Measurements from ENCODE around the gene RAB43. TPM values are rescaled to one million over a fixed set of nuclear protein-coding genes. Genes with fewer than 3 reads are reported as not detected.
"Not testable (repeated sequence)": the region's sequence is repeated elsewhere in the genome, so short reads cannot be mapped to it uniquely, and the experiment has no call there.

The RAB43 gene
- polyA plus RNA-seq, 1 donor = 2.4 TPM

- DNase-seq = peak; percentile 52
These were observed 33.7 kb downstream of the RAB43 start for GRCh38 chr3:129087904-129088303.

DNA sequence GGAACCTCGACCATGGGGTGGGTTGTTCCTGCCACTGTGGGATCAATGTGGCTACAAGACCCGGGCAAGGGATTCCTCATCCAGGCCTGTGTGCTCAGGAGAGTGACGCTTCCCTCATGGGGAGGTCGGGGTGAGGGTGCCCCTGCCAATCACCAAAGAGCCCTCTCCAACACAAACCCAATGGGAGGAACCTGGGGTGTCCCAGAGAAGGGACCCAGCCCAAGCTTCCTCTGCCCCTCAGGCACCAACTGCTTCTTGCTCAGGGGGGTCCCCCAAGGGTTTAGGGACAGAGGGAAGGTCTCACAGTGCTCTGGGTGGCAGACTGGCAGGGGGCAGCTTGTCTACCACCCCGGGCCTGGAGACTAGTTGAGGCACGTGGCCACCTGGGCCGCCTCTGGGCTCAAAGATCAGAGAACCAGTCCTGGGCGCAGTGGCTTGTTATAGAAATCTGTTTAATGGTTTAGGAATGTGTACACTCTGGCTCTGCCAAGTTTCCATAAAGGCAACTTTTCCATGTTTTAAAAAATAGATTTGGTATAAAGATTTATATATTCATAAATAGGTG, 34.4 kb downstream of the RAB43 start:
- DNase-seq = peak; percentile 63

GRCh38 chr3:129085818-129086217, 35.8 kb downstream of the RAB43 start:
- DNase-seq = no peak

- no peak for DNase-seq
These were observed 36.4 kb downstream of the RAB43 start for GRCh38 chr3:129085165-129085715.

DNA sequence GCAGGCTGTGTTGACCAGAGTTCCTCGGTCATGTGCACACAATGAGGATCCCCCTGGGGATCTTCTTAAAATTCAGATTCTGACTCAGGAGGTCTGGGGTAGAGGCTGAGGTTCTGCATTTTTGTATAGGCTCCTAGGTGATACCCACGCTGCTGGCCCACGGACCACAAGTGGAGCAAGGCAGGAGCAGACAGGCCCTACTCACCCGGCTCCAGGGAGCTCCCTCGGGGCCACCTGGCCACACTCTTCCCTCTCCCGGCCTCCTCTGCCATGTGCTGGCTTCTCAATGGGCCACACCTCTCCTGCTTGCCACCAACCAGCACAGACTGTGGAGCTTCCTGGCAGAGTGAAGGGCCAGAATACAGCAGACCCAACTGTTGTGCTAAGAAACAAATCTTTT, 37.1 kb downstream of the RAB43 start:
- DNase-seq = no peak

DNA sequence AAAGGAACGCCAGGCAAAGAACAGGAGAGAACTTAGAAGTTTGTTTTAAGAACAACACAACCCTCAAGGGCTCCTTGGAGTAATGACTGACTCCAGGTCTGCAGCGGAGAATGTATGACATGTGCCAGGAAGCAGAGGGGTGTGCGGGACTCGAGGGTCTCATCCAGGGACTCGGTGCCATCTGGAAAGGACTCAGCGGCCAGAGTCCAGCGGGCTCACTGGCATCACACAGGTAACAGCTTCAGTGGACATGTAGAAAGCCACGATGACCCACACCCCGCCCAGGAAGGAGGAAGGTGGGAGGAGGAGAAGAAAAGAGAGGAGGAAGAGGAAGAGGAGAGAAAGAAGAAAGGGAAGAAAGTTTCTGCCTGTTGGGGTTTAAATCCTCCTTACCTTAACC, 39.6 kb downstream of the RAB43 start:
- DNase-seq = no peak

GRCh38 chr3:129081503-129081902, 40.1 kb downstream of the RAB43 start:
- DNase-seq = no peak

DNA sequence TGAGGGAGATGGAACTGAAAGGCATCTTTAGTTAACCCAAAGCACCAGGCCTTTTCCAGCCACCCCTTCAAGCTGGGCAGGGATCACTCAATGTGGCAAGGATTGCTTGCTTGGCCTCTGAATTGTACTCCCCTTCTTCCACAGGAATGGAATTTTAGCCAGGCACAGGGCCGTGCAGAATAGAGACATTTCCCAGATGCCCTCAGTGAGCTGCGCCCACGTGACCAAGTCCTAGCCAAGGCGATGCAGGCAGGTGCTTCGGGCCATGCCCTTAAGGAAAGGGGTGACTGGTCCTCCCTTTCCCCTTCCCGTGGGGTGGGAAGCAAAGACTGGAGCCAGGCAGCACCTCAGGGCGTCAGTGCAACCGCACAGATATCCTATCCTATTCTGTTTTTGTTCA, 43.1 kb downstream of the RAB43 start:
- DNase-seq = no peak

GRCh38 chr3:129077222-129077621, 44.4 kb downstream of the RAB43 start:
- no peak for DNase-seq

GRCh38 chr3:129070086-129070885, 51.3 kb downstream of the RAB43 start:
- no peak for DNase-seq

GRCh38 chr3:129069313-129070085, 52.1 kb downstream of the RAB43 start:
- not testable (repeated sequence) for DNase-seq

- no peak for DNase-seq
These were observed 53.2 kb downstream of the RAB43 start for GRCh38 chr3:129068291-129068886.

GRCh38 chr3:129067719-129068118, 53.9 kb downstream of the RAB43 start:
- DNase-seq = not testable (repeated sequence)

DNA sequence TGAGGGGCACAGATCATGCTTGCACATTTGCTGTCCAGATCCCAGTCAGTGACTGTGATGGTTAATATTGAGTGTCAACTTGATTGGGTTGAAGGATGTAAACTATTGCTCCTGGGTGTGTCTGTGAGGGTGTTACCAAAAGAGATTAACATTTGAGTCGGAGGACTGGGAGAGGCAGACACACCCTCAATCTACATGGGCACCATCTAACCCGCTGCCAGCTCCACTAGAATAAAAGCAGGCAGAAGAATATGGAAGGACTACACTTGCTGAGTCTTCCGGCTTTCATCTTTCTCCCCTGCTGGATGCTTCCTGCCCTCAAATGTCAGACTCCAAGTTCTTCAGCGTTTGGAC, 55.9 kb downstream of the RAB43 start:
- no peak for DNase-seq

GRCh38 chr3:129065016-129065719, 56.4 kb downstream of the RAB43 start:
- no peak for DNase-seq

DNA sequence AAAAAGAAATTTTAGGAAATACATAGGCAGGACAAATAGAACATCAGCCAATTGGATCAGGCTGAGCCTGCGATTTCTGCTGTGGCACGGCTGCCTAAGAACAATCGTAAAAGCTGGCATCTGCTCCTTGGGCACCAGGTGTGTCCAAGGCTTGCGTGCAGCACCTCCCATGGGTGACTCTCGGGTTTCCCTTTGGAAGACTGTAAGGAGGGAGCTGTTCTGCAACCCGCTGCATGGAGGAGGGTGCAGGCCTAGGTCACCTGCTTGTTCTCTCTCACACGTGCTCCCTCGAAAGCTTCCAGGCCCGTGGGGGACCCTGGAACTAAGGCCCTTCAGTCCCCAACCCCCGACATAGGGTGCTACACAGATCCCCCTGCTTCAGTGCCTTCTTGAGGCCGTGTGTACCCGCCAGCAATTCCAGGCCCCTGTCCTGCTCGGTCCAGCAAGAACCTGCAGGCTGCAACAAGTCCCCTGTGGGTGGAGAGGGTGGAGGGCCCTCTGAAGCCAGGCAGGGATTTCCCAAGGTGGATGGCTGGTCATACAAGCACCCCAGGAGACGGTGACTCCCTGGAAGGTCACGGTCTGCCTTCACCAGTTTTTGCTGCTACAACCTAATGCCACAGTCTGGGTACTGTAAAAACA, 57.6 kb downstream of the RAB43 start:
- DNase-seq = no peak

GRCh38 chr3:129063091-129063640, 58.4 kb downstream of the RAB43 start:
- DNase-seq = no peak

- no peak for DNase-seq
These were observed 59.4 kb downstream of the RAB43 start for GRCh38 chr3:129061888-129062834.

GRCh38 chr3:129061023-129061887, 60.3 kb downstream of the RAB43 start:
- DNase-seq = no peak

Measured in hindlimb muscle (tissue), 1 donor.